Prostate gland (tissue), 2 donors: ENCODE measurements around the gene AOPEP. TPM values are rescaled to one million over a fixed set of nuclear protein-coding genes. Genes with fewer than 3 reads are reported as not detected.

Experiments used
- DNase-seq: peaks from one replicate; pipeline ENCODE4 v3.0.0-alpha.2; 2019; ENCODE audit warnings: low spot score
- H3K27ac ChIP-seq, 2 donors: fragments of 200-600 bp; sonication (generic); 2 replicates each; pipeline ENCODE4 v1.5.1; 2017 to 2019
- H3K27me3 ChIP-seq: fragments of 200-600 bp; sonication (generic); replicated peaks from 2 replicates; pipeline ENCODE4 v1.5.1; 2019; ENCODE audit not compliant: insufficient read depth
- H3K36me3 ChIP-seq, 2 donors: fragments of 200-600 bp; sonication (generic); 1 replicate in 1 of 2; 2 replicates in 1 of 2; pipeline versions ENCODE4 v1.5.1 to v1.8.1; 2017 to 2019
- H3K4me1 ChIP-seq: fragments of 200-600 bp; sonication (generic); replicated peaks from 2 replicates; pipeline ENCODE4 v1.5.1; 2019
- H3K4me3 ChIP-seq, 2 donors: fragments of 200-600 bp; sonication (generic); 2 replicates each; pipeline ENCODE4 v1.5.1; 2017 to 2019
- H3K9me3 ChIP-seq: fragments of 200-600 bp; sonication (generic); 2 replicates; pipeline ENCODE4 v1.5.1; 2017
- CTCF ChIP-seq, 4 experiments: fragments of 200-600 bp in 2 of 4; fragments of 450-650 bp in 2 of 4; sonication (generic) in 2 of 4; IDR thresholded peaks; 1 replicate in 3 of 4; 2 replicates in 1 of 4; pipeline ENCODE4 v1.5.1; 2016 to 2019; ENCODE audit warnings: antibody characterized with exemption in 4 of 4, mild to moderate bottlenecking in 2 of 4, moderate library complexity in 2 of 4
- POLR2A ChIP-seq: fragments of 450-650 bp; IDR thresholded peaks from one replicate; pipeline ENCODE4 v1.6.1; 2016; ENCODE audit warnings: antibody characterized with exemption, mild to moderate bottlenecking
- POLR2AphosphoS5 ChIP-seq: sonication (generic); formaldehyde crosslinking; IDR thresholded peaks from one replicate; pipeline ENCODE4 v1.6.1; 2017; ENCODE audit warnings: antibody characterized with exemption
- WGBS: methylation state at CpG from one replicate; pipeline ENCODE4 v1.1.5; 2018; 5-methylcytosine and 5-hydroxymethylcytosine counted together
- intact Hi-C: fragments of 100-400 bp; cut with DNase I; formaldehyde crosslinking; loops from one replicate; pipeline ENCODE4 v1.14.2; 2022
- total RNA-seq, 2 donors: library from RNA; depleted of rRNA; stranded (reverse); fragments of >200 nt; gene quantifications; one replicate each; pipeline ENCODE4 v1.1.0, GENCODE V29; 2016

AOPEP gene
- total RNA-seq, 2 donors from 2014 or later, result 107 to 188 TPM

DNA sequence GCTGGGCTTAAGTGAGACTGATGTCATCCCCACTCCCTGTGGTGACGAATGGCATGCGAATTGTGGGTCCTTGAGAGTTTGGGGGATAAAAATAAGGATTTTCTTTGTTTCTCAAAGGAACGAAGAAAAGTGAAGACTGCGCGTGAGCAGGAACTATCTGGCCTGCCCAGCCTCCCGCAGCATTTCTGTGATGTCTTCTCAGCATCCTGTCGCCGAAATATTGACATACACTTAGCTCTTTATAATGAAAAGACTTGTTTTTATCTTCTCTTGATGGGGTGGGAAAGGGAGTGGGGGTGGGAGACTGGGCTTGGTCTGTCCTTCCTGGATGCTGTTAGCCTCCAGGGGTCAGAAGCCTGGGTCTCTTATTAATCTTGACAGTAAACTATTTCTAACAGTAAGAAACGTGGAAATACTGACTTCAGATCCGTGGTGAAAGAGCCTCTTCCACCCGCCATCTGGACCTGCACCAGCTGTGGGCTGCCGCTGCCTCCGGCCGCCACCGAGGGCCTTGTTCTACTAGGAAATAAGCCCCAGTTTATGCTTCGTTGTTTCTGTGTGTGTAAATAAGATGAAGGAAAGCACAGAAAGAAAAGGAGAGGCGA is 351.4 kb downstream of the AOPEP start:
- intact Hi-C loops, result no loop called here
- no peak for DNase-seq

GRCh38 chr9:95078511-95078910 is 352.0 kb downstream of the AOPEP start:
- peak overlapping the region; percentile 52 to 83 for H3K27ac ChIP-seq
- intact Hi-C loops, result no loop called here
- H3K27me3 ChIP-seq, result no peaks in the 10 kb centered on the region
- H3K4me3 ChIP-seq, result no peak overlapping the region
- no peak for DNase-seq
- no peaks in the 10 kb centered on the region for H3K9me3 ChIP-seq
- TF ChIP-seq CTCF (IDR thresholded peaks at IDR 0.05), result no peak
- no peak for TF ChIP-seq POLR2A
- no peak for TF ChIP-seq POLR2AphosphoS5
- WGBS, result 31% methylated on average over 12 of the region's 12 CpGs
- H3K36me3 ChIP-seq, result peaks cover 0 to 9% of the 10 kb centered on the region in 2 donors
- peaks cover 21% of the 10 kb centered on the region for H3K4me1 ChIP-seq

More for the DNA sequence above, 351.4 kb downstream of the AOPEP start:
- WGBS, result 26% methylated on average over 17 of the region's 17 CpGs
- Histone ChIP-seq H3K4me1 (peaks cover 19% of the 10 kb centered on the region), H3K4me3 (no peak overlapping the region), H3K27me3 (no peaks in the 10 kb centered on the region), H3K36me3 (peaks cover 0 to 9% of the 10 kb centered on the region in 2 donors), H3K27ac (peak overlapping the region; percentile 52 to 83), H3K9me3 (no peaks in the 10 kb centered on the region)
- TF ChIP-seq POLR2A, result no peak
- TF ChIP-seq POLR2AphosphoS5, result no peak
- no peak for TF ChIP-seq CTCF (IDR thresholded peaks at IDR 0.05)

- WGBS, result 17% methylated on average over 6 of the region's 6 CpGs
- Histone ChIP-seq H3K4me3 (no peak overlapping the region), H3K36me3 (peaks cover 0 to 9% of the 10 kb centered on the region in 2 donors), H3K27me3 (no peaks in the 10 kb centered on the region), H3K9me3 (no peaks in the 10 kb centered on the region), H3K27ac (peak overlapping the region; percentile 52 to 83), H3K4me1 (peaks cover 21% of the 10 kb centered on the region)
- no peak for DNase-seq
- intact Hi-C loops, result no loop called here
- no peak for TF ChIP-seq POLR2A
- no peak for TF ChIP-seq POLR2AphosphoS5
- TF ChIP-seq CTCF (IDR thresholded peaks at IDR 0.05), result no peak
Measured at GRCh38 chr9:95078939-95079338, 352.4 kb downstream of the AOPEP start.

- intact Hi-C loops, result no loop called here
- TF ChIP-seq CTCF (IDR thresholded peaks at IDR 0.05), result no peak
- TF ChIP-seq POLR2AphosphoS5, result no peak
- Histone ChIP-seq H3K4me3 (no peak overlapping the region), H3K27me3 (no peaks in the 10 kb centered on the region), H3K36me3 (peaks cover 0 to 9% of the 10 kb centered on the region in 2 donors), H3K27ac (peak overlapping the region in 1 of 2 donors; percentile 83), H3K4me1 (peaks cover 21% of the 10 kb centered on the region), H3K9me3 (no peaks in the 10 kb centered on the region)
- WGBS, result 50% methylated on average over 10 of the region's 10 CpGs
- no peak for DNase-seq
Measured at GRCh38 chr9:95079461-95079860, 353.0 kb downstream of the AOPEP start.

GRCh38 chr9:95080961-95081647 is 354.6 kb downstream of the AOPEP start:
- WGBS, result 41% methylated on average over 20 of the region's 20 CpGs

More at GRCh38 chr9:95080961-95081647, 354.6 kb downstream of the AOPEP start:
- no peak overlapping the region for H3K4me3 ChIP-seq
- H3K27me3 ChIP-seq, result no peaks in the 10 kb centered on the region
- peak overlapping the region; percentile 18 to 83 for H3K27ac ChIP-seq
- intact Hi-C loops, result loop anchor here (10.0 kb wide), 1 partner anchor 46 kb away; no protein-coding TSS in a partner anchor
- peaks cover 28% of the 10 kb centered on the region for H3K4me1 ChIP-seq
- no peaks in the 10 kb centered on the region for H3K9me3 ChIP-seq
- TF ChIP-seq POLR2AphosphoS5 (no peak), POLR2A (no peak), CTCF (IDR thresholded peaks at IDR 0.05) (no peak)
- DNase-seq, result no peak
- H3K36me3 ChIP-seq, result peaks cover 0 to 9% of the 10 kb centered on the region in 2 donors
